GM19397 (cell line): Measurements from ENCODE around the gene COL24A1.
"Not testable (repeated sequence)": the region's sequence is repeated elsewhere in the genome, so short reads cannot be mapped to it uniquely, and the experiment has no call there.

Experiments used
- ATAC-seq: cut with Tn5 transposase; IDR thresholded peaks from one replicate; pipeline ENCODE4 v1.9.1; 2021; ENCODE audit warnings: mild to moderate bottlenecking, moderate library complexity; ENCODE audit not compliant: unreplicated experiment

The COL24A1 gene

DNA sequence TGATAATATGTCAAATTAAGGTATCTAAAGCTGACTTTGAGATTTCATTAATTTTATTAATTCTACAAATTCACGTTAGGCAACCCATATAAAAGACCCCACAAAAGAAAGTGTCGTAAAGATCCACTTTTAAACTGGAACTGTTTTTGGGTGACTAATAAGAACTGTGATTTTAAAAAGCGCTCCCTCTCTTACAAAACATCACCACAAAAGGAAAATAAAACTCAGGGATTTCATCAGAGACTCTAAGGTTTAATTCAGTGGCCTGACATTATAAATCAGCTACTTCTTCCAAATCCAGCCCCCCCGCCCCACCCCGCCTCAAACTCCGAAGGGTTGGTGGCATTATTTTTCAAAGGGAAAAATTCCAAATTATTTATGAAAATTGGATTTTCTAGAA is 2.7 kb downstream of the COL24A1 start:
- no peak for ATAC-seq

DNA sequence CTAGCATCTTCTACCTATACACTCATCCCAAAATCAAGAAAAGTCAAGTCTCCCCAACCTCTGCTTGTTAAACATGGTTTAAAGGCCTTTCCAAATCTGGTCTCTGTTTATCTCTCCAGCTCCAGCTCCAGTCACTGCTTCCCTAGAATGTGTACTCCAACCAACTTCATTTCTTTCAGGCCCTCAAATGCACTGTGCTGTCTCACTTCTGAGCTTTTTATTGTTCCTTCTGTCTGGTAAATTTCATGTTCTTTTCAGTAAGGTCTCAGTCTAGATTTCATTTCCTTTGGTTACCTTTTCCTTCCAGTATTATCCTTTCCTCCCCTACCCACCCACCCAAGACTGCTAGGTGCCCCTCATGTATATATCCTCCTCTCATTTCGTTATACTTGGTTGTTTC is 3.7 kb downstream of the COL24A1 start:
- ATAC-seq = no peak

DNA sequence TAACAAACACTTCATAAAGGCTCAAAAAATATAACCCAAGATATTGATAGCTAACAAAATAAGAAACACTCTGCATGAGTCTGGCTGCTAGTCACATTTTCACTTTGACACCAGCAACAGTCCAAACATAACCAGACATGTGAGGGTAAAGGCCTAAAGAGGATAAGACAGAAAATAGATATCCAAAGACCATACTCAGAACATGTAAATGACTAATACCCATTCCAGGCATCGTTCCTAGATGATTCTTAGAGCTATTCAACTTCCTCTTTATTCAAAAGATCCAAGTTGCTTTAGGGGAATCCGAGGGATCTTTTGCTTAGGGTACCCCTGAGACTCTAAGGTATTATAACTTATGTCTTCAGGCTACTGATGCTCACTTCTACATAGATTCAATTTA is 5.1 kb downstream of the COL24A1 start:
- ATAC-seq = no peak

DNA sequence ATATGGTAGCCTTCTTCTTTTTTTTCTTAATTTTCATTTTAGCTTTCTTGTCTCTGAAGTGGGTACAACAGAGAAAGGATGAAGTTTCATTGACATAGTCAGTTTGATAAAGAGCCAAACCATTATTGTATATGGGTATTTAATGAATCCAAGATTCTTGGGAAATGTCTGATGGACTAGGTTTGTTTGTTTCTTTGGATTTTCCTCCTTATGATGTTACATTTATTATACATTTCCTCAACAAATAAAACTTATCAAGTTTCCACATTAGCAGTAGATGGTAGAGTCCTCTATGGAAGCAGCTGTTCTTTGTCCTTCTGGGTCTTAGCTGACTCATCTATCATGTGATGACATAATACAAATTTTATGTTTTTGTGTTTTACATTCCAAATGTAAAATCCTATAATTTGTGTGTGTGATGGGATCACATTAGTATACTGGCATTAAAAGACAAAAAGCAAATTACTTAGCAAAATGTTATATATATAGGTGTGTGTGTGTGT is 6.0 kb downstream of the COL24A1 start:
- no peak for ATAC-seq

DNA sequence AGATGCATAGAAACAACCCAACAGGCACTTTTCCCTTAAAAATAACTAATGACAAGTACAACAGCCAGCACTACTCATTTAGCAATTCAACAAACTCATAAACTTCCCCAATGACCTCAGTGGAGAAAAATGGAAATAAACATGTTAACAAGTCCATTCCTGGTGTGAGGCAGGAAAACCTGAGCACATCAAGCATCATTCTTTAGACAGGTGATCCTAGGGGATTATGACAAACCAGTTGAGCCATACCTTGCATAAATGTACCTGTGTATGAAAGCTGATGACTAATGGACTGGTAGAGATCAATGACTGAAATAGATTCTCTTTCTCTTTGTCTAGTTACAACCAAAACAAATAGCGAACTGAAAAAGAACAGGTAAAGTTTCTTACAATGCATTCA is 7.0 kb downstream of the COL24A1 start:
- ATAC-seq = no peak

DNA sequence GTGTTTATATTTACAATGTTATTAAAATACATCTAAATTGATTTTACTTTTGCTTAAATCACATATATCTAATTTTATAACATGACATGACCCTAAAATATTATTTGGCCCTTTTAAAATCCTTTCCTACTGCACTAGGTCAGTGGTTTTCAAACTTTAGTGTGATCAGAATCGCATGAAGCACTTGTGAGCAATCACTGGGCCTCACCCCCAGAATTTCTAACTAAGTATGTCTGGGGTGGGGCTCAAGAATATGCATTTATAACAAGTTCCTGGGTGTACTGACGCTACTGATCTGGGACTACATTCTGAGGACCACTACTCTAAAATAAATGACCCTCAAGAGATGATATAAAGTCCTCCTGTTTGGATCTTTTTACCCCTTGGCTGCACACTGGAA is 8.8 kb downstream of the COL24A1 start:
- no peak for ATAC-seq

DNA sequence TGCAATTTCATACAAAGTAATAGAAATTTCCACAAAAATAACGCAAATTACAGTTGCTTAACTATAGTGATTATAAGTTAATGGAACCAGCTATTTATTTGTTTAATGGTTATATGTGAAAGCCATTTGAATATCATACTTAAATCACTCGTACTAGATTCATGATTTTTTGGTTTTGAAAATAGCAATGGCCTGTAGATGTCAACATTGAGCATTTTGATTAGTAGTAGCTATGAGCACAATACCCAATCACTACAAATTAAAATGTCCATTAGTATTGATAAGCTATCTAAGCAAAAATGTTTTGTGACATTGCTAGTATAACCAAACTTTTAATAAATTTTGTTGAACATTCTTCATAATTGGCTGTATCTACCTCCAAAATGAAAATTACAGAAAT is 10.0 kb downstream of the COL24A1 start:
- no peak for ATAC-seq

DNA sequence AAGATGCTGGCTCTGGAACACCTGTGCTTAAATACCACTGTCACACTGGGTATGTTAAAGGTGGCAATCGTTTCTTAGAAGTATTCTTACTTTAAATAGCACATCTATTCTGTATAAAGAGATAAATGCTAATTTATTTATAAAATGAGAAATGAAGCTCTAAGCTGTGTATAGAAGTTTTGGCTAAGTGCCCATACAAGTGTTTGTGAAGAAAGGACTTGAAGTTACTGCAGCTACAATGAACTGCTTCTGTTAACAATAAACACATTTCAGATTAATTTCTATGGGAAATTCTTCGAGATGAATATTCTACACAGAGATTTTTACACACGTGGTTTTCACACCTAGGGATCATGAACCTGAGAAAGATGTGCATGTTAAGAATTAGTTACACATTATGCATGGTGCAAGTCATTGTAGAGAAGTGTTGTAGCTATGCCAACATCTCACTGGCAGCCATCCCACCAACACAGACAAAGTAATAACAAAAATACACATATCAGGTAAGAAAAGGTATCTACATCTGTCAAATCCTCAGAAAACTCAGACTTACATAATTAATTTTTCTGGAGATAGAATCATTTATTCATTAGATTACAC is 16.2 kb downstream of the COL24A1 start:
- ATAC-seq = no peak

DNA sequence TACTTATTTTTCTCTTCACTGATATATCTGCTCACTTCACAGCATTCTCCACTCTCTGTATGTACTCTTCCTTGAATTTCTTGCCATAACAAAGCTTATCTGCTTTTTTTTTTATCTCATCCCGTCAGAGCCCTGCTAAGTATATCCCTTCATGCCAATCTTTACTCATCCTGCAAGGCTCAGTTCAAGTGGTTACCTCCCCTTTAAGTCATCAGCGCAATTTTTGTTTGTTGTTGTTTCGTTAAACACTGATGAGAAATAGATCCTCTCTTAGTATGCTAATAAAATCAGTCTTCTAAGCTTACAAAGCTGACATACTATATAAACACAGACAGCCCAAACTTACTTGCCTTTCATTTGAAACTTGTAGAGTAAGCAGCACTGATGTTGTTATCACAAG is 17.8 kb downstream of the COL24A1 start:
- no peak for ATAC-seq

DNA sequence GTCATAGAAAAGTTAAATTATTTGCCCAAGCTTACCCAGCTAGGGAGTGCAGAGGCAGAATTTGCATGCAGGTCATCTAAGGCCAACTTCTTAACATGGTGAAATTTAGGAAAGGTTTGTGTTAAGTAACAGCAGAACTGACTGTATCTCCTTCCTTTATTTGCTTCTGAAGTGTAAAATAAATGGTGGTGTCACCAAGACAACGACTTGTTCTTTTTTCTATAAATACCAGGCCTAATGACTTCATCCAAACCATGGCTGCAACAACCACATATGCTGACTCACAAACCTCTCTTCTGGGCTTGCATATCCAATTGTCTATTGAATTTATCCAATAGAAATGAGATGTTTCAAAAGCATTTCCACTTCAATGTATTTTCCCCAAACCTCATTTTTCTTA is 19.1 kb downstream of the COL24A1 start:
- no peak for ATAC-seq

DNA sequence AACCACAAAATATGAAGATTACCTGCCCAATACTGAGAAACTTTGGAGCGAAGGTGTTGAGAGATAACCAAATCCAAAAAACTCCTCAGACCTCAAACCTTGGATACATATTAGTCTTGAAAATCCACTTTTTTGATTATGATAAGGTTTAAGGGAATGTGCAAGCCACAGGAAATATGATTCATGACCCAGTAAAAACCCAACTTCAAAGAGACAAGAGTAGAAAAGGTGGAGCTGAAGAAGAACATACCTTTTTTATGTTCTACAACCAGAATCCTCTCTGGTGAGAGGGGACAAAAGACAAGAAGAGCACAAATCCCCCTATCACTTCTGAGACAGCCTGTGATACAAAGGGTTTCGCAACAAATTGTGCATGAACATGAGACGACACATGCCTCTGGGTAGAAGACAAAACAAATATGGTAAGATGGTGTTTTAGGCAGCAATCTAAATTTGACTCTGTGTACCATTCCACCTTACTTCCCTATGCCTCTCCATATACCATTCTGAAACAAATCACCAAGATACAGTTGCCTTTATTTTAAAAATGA is 37.3 kb downstream of the COL24A1 start:
- ATAC-seq = no peak

DNA sequence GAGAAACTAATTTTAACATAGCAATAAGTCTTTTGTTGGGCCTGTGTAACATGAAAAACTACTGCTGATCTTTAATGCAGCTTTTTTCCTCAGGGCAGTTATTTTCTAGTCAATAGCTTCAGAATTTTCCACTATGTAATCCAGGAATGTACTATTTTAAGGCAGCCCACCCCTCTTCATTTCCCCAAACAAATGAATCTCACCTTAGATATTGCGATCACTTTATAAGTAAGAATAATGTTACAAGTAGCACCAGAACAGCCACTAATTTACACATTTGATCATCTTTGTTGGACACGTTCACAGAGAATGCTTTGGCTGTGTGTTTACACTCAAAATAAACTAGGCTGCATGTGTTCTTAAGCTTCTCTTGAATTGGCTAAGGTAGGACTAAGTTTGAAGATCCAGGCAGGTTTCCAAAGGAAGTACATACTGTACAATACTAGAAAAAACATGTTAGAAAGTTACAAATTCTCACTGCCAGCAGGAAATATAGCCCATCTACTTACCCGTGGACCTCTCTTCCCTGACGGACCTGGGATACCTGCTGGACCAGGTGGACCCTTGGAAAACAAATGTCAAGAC is 41.7 kb downstream of the COL24A1 start:
- no peak for ATAC-seq

DNA sequence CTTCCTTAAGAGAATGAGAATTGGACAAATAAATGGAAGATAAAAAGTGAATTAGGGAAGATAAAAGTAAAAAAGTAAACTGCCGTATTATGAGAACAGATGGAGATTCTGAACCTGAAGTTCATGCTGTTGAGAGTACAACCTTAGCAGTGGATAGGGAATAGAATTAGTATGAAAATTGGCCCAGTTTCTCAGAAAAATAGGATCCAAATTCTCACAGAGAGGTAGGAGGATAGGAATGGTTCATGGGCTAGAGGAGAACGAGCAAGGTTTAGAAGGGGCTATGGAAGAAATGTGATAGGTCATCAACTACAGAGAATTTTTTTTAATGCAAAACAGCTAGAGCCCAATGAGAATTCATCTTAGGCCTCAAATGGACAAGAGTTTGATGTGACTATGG is 42.3 kb downstream of the COL24A1 start:
- no peak for ATAC-seq

DNA sequence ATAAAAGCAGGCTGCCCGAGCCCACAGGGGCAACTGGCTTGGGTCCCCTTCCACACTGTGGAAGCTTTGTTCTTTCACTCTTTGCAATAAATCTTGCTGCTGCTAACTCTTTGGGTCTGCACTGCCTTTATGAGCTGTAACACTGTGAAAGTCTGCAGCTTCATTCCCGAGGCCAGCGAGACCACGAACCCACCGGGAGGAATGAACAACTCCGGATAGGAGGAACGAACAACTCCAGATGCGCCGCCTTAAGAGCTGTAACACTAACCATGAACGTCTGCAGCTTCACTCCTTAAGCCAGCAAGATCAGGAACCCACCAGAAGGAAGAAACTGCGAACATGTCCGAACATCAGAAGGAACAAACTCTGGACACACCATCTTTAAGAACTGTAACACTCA is 45.0 kb downstream of the COL24A1 start:
- not testable (repeated sequence) for ATAC-seq

DNA sequence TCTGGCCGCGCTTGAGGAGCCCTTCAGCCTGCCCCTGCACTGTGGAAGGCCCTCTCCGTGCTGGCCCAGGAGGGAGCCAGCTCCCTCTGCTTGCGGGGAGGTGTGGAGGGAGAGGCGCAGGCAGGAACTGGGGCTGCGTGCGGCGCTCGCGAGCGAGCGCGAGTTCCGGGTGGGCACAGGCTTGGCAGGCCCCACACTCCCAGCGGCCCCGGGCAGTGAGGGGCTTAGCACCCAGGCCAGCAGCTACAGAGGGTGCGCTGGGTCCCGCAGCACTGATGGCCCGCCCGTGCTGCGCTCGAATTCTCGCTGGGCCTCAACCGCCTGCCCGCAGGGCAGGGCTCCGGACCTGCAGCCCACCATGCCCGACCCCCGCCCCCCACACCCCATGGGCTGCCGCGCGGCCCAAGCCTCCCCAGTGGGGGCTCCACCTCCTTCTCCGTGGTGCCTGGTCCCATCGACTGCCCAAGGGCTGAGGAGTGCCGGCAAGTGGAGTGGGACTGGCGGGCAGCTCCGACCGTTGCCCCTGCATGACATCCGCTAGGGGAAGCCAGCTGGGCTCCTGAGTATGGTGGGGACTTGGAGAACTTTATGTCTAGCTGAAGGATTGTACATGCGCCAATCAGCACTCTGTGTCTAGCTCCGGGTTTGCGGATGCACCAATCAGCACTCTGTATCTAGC is 46.0 kb downstream of the COL24A1 start:
- ATAC-seq = no peak

DNA sequence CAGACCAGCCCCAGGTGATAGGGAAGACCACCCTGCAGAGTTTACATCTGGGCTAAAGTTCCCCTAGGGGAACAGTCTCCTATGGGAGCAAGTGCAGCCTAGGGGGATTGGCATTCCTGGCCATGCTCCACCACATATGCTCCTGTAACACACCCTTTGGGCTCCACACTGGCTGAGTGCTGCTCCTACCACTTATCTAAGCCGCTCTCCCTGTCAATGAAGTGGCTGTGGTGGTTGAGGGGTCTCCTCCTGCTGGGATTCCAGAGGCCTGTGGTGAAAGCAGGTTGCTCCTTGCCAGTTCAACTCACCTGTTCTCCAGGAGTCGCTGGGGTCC is 51.1 kb downstream of the COL24A1 start:
- no peak for ATAC-seq

DNA sequence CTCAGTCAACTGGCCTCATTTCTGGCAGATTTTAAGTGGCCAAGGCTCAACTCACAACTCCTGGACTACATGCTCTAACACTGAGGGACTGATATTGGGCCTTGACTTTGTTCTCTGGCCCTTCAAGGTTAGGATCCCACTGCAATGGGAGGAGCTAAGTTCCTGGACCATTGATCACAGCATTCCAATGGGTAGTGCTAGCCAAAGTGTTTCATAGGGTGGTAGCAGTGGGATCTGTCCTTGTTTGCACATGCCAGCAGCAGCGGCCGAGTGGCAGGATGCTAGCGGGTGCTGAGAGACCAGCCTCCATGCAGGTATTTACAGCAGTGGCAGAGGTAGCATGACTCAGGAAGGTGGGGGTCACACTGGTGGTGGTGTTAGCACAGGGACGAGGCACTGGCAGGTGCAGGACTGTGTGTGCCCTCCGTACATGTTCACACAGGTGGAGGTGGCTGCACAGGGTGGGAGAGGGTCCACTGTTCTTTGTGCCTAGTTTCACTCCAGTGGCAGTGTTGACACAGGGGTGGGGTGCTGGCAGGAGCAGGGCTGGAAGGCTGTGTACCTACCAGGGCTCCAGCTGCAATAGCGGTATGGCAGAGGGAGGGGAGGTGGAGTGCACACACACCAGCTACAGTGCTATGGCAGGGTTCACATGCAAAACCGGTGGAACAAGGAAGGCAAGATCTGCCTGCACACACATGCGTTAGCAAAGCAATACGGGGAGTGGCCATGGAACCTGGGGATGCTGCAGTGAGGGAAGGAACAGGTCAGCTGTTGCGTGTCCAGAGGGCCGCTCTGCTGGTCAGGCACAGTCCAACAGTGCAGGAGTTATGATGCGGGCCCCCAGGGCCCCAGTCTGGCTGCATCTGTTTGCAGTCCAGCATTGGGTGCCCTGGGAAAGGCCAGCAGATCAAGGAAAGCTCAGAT is 51.7 kb downstream of the COL24A1 start:
- no peak for ATAC-seq

DNA sequence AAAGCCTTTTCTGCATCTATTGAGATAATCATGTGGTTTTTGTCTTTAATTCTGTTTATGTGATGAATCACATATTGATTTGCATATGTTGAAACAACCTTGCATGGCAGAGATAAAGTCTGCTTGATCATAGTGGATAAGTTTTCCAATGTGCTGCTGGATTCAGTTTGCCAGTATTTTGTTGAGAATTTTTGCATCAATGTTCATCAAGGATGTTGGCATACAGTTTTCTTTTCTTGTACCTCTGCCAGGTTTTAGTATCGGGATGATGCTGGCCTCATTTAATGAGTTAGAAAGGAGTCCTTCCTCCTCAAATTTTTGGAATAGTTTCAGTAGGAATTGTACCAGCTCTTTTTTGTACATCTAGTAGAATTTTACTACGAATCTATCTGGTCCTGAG is 55.0 kb downstream of the COL24A1 start:
- ATAC-seq = no peak

DNA sequence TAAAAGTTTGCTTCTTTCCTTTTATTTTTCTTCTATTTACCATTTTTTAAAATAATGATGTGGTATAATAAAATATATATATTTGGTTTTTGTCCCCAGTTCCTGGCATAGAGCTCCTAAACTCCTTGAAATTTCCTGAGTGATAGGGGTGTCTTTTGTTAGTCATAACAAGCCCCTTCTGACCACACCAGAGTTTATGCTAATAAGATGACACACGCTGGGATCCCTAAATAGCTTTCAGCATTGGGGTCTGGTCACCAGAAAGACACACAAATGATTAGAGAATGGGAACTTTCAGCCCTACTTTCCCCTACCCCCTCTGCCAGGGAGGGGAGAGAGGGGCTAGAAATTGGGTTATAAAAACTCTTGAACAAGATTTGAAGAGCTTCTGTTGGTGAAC is 56.2 kb downstream of the COL24A1 start:
- ATAC-seq = no peak

DNA sequence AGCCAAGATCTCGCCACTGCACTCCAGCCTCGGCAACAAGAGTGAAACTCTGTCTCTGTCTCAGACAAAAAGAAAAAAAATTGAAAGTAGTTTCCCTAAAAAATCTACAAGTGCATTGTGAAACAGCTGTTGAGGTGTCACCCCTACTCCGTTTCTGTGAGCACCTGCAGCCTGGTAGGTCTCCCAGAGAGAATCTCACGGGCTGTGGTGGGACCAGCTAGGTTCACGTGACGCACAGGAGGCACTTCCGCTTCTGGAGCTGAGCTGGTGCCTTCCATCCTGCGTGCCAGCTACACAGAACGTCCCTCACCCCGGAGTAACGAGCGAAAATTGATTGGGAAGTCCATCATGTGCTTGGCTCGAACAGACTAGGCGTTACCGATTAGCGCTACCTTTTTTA is 66.8 kb downstream of the COL24A1 start:
- ATAC-seq = no peak

DNA sequence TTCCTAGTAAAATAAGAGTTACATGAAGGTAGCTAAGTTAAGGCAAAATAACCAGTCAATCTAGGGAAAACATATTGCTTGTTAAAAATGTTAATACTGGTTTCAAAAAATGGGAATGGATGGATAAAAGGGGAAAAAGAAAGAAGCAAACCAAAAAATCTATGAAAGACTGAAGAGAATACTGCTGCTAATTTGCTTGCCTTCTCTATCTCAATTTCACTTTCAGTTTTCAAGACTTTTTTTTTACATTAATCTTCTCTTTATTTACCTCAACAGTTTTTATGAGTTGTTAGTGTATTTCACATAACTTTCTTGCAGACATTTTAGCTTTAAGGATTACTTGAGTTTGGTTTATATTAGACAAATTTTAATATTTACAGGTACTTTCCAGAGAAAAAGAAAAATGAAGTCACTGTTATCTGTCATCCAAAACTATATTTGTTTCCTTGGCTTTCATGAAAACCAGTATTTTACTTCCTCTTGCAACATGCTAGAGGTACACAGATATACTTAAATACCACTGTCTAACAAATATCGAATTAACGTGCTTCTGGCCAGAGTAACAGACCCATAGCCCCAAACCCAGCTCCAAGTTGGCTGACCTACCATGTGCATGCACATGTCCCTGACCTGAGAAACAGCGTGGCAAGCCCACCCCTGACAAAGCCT is 70.7 kb downstream of the COL24A1 start:
- ATAC-seq = no peak
